Ishikawa (cell line): ENCODE results near the gene SLC18A2.

Experiments used
- CEBPB ChIP-seq: IDR thresholded peaks from 2 replicates; pipeline ENCODE4 v1.6.1; 2012
- CREB1 ChIP-seq: IDR thresholded peaks from 2 replicates; pipeline ENCODE4 v1.6.1; 2012; ENCODE audit warnings: low read depth
- EGR1 ChIP-seq: IDR thresholded peaks from 2 replicates; pipeline ENCODE4 v1.6.1; 2012
- EP300 ChIP-seq: IDR thresholded peaks from 2 replicates; pipeline ENCODE4 v1.6.1; 2012; ENCODE audit warnings: borderline replicate concordance
- FOXM1 ChIP-seq: IDR thresholded peaks from 2 replicates; pipeline ENCODE4 v1.6.1; 2012; ENCODE audit warnings: low read depth, borderline replicate concordance
- MAX ChIP-seq: IDR thresholded peaks from 2 replicates; pipeline ENCODE4 v1.6.1; 2012
- NFIC ChIP-seq: IDR thresholded peaks from 2 replicates; pipeline ENCODE4 v1.6.1; 2012
- RAD21 ChIP-seq: IDR thresholded peaks from 2 replicates; pipeline ENCODE4 v1.6.1; 2012; ENCODE audit warnings: low read depth
- TAF1 ChIP-seq: IDR thresholded peaks from 2 replicates; pipeline ENCODE4 v1.6.1; 2012; ENCODE audit warnings: low read depth, mild to moderate bottlenecking
- TEAD4 ChIP-seq: IDR thresholded peaks from 2 replicates; pipeline ENCODE4 v1.6.1; 2012
- YY1 ChIP-seq: IDR thresholded peaks from 2 replicates; pipeline ENCODE4 v1.6.1; 2012; ENCODE audit warnings: low read depth
- ZBTB7A ChIP-seq: IDR thresholded peaks from 2 replicates; pipeline ENCODE4 v1.6.1; 2012; ENCODE audit warnings: low read depth
- TF ChIP-seq, protein P1 (sequence below): IDR thresholded peaks from 2 replicates; pipeline ENCODE4 v1.6.1; 2012
- TF ChIP-seq, protein P2 (sequence below): IDR thresholded peaks from 2 replicates; pipeline ENCODE4 v1.6.1; 2012; ENCODE audit warnings: low read depth, mild to moderate bottlenecking

DNA sequence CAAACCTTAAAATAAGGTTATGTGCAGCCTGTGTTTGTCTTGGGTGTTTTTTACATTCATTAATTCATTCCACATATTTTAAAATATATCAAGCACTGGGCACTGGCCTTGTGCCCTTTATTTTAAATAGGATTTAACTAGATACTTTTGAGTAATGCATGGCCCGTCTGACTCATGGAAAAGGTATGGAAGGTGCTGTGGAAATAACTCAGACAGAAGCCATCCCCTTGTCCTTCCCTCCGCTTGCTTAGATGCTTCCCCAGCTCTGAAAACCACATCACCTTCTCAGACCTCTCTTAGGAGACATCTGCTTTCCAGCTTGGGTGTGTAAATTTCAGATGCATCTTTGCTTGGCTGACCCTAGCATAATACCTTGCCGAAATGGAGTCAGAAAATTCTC lies 30.5 kb downstream of the SLC18A2 start:
- no peak for TF ChIP-seq CREB1
- no peak for TF ChIP-seq TEAD4
- no peak for TF ChIP-seq EGR1
- TF ChIP-seq EP300: no peak
- TF ChIP-seq RAD21: no peak
- TF ChIP-seq MAX: no peak
- TF ChIP-seq, protein P1, sequence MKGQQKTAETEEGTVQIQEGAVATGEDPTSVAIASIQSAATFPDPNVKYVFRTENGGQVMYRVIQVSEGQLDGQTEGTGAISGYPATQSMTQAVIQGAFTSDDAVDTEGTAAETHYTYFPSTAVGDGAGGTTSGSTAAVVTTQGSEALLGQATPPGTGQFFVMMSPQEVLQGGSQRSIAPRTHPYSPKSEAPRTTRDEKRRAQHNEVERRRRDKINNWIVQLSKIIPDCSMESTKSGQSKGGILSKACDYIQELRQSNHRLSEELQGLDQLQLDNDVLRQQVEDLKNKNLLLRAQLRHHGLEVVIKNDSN: no peak
- TF ChIP-seq FOXM1: no peak
- TF ChIP-seq CEBPB: no peak
- TF ChIP-seq ZBTB7A: no peak
- TF ChIP-seq NFIC: no peak
- TF ChIP-seq YY1: no peak
- TF ChIP-seq, protein P2, sequence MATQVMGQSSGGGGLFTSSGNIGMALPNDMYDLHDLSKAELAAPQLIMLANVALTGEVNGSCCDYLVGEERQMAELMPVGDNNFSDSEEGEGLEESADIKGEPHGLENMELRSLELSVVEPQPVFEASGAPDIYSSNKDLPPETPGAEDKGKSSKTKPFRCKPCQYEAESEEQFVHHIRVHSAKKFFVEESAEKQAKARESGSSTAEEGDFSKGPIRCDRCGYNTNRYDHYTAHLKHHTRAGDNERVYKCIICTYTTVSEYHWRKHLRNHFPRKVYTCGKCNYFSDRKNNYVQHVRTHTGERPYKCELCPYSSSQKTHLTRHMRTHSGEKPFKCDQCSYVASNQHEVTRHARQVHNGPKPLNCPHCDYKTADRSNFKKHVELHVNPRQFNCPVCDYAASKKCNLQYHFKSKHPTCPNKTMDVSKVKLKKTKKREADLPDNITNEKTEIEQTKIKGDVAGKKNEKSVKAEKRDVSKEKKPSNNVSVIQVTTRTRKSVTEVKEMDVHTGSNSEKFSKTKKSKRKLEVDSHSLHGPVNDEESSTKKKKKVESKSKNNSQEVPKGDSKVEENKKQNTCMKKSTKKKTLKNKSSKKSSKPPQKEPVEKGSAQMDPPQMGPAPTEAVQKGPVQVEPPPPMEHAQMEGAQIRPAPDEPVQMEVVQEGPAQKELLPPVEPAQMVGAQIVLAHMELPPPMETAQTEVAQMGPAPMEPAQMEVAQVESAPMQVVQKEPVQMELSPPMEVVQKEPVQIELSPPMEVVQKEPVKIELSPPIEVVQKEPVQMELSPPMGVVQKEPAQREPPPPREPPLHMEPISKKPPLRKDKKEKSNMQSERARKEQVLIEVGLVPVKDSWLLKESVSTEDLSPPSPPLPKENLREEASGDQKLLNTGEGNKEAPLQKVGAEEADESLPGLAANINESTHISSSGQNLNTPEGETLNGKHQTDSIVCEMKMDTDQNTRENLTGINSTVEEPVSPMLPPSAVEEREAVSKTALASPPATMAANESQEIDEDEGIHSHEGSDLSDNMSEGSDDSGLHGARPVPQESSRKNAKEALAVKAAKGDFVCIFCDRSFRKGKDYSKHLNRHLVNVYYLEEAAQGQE: no peak
- TF ChIP-seq TAF1: no peak
